ENCODE data around the gene MSRB1. TPM values are rescaled to one million over a fixed set of nuclear protein-coding genes. Genes with fewer than 3 reads are reported as not detected.

Gene MSRB1
- total RNA-seq, 2 donors from 2014 or later, result 21.2 to 37.6 TPM

DNA sequence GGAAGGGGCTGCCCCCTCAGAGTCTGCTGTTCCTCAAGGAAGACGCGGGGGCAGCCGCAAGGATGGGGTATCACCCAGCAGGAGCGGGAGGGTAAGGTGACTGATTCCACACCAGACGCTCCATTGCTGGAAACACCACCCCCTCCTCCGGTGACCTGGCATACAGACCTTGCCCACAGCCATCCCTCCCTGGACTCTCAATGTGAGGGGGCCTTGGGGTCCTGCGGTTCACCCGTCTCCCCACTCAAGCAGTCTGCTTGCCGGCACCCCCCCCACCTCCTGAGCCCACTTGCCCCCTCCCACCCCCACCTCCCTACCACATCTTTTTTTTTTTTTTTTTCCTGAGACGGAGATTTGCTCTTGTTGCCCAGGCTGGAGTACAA lies 12.7 kb downstream of the MSRB1 start:
- TF ChIP-seq, protein P1, sequence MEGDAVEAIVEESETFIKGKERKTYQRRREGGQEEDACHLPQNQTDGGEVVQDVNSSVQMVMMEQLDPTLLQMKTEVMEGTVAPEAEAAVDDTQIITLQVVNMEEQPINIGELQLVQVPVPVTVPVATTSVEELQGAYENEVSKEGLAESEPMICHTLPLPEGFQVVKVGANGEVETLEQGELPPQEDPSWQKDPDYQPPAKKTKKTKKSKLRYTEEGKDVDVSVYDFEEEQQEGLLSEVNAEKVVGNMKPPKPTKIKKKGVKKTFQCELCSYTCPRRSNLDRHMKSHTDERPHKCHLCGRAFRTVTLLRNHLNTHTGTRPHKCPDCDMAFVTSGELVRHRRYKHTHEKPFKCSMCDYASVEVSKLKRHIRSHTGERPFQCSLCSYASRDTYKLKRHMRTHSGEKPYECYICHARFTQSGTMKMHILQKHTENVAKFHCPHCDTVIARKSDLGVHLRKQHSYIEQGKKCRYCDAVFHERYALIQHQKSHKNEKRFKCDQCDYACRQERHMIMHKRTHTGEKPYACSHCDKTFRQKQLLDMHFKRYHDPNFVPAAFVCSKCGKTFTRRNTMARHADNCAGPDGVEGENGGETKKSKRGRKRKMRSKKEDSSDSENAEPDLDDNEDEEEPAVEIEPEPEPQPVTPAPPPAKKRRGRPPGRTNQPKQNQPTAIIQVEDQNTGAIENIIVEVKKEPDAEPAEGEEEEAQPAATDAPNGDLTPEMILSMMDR (IDR thresholded peaks at IDR 0.05), result no peak
- no peak for ATAC-seq (ENCODE audit: insufficient number of reproducible peaks, low FRiP score, low read depth)
- H3K27me3 ChIP-seq (replicated peaks; ENCODE audit: insufficient read depth), result no peaks in the 10 kb centered on the region
- H3K27ac ChIP-seq, result no peak overlapping the region
- no peak overlapping the region for H3K4me3 ChIP-seq
- peaks cover 0 to 11% of the 10 kb centered on the region in 2 donors for H3K4me1 ChIP-seq (ENCODE audit: control insufficient read depth in 1 of 2, low read depth in 2 of 2)
- no peaks in the 10 kb centered on the region for H3K36me3 ChIP-seq
- DNase-seq (ENCODE audit: low spot score), result no peak
- no peaks in the 10 kb centered on the region for H3K9me3 ChIP-seq

DNA sequence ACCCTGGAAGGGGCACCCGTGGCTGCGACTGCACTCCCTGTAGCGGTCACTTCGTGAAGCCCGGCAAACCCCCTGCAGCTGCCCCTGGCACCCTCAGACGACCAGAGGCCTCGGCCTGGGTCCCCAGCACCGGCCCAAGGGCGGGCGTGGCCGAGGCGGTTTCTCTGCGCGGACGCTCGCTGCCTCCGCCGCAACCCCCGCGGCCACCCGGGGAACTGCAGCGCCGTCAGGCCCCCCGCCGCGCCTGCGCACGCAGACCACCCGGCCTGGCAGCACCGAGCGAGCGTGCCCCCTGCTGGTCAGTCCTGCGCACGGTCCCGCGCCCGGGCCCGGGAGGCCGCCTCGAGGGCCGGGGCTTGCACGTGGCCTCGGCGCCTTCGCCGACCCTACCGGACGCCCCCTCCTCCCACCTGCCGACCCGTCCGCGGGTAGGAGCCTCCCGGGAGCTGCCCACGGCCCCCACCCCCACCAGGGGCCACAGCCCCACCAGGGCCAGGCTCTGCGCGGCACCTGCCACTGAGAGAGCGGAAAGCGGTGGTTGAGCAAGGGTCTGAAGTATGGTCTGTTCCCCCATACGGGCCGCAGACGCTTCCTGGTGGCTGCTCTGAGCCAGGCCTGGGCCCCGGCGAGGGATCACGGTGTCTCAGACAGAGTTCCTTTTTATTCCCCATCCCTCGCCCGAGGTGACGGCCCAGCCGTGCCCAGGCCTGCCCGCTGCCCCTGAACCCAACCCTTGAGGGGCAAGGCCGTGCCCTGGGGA lies 13.2 kb downstream of the MSRB1 start:
- Histone ChIP-seq H3K9me3 (no peaks in the 10 kb centered on the region), H3K27me3 (replicated peaks; ENCODE audit: insufficient read depth) (no peaks in the 10 kb centered on the region), H3K4me3 (peak overlapping the region; percentile 73), H3K27ac (no peak overlapping the region), H3K36me3 (no peaks in the 10 kb centered on the region), H3K4me1 (ENCODE audit: control insufficient read depth in 1 of 2, low read depth in 2 of 2) (peaks cover 0 to 11% of the 10 kb centered on the region in 2 donors)
- peak; percentile 72 for ATAC-seq (ENCODE audit: insufficient number of reproducible peaks, low FRiP score, low read depth)
- TF ChIP-seq, protein P1 (IDR thresholded peaks at IDR 0.05), result peak; percentile 98
- peak; percentile 40 for DNase-seq (ENCODE audit: low spot score)

DNA sequence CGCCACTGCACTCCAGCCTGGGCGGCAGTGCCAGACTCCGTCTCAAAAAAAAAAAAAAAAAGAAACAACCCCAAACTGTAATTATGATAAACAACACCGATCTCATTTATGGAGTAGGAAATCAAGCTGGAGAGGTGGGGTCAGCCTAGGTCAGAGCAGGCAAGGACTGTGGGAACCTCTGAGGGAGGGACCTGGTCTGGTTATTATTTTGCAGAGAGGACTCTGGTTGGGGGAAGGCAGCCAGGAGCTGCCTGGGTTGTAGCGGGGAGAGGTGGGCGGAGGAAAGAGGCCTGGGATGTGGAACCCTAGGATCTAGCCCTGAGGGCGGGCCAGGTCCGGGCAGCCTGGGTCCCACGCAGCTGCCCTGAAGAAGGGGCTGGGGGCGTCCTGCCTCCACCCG lies 13.9 kb downstream of the MSRB1 start:
- Histone ChIP-seq H3K4me3 (peak overlapping the region; percentile 73), H3K4me1 (ENCODE audit: control insufficient read depth in 1 of 2, low read depth in 2 of 2) (peaks cover 0 to 11% of the 10 kb centered on the region in 2 donors), H3K27ac (no peak overlapping the region), H3K9me3 (no peaks in the 10 kb centered on the region), H3K27me3 (replicated peaks; ENCODE audit: insufficient read depth) (no peaks in the 10 kb centered on the region), H3K36me3 (no peaks in the 10 kb centered on the region)
- DNase-seq (ENCODE audit: low spot score), result no peak
- ATAC-seq (ENCODE audit: insufficient number of reproducible peaks, low FRiP score, low read depth), result no peak
- TF ChIP-seq, protein P1 (IDR thresholded peaks at IDR 0.05), result no peak

DNA sequence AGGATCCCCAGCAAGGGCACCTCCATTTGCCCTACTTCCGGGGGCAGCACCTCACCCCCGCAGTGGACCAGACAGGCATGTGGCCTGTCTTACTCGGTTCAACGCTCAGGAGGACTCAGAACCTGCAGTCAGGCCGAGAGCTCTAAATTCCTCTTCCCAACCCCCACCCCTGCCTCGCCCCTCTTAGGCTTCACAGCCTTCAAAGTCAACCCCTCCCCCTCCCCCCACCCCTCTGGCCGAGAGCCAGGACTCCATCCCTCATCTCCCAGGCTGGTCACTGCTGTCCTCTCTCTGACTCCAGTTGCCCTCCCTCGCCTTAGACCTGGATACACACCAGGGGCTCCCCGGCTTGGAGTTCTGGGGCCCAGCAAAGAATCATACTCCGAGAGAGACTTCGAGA lies 16.7 kb downstream of the MSRB1 start:
- no peaks in the 10 kb centered on the region for H3K9me3 ChIP-seq
- ATAC-seq (ENCODE audit: insufficient number of reproducible peaks, low FRiP score, low read depth), result no peak
- H3K27ac ChIP-seq, result no peak overlapping the region
- peaks cover 0 to 11% of the 10 kb centered on the region in 2 donors for H3K4me1 ChIP-seq (ENCODE audit: control insufficient read depth in 1 of 2, low read depth in 2 of 2)
- DNase-seq (ENCODE audit: low spot score), result no peak
- H3K36me3 ChIP-seq, result no peaks in the 10 kb centered on the region
- TF ChIP-seq, protein P1 (IDR thresholded peaks at IDR 0.05), result no peak
- H3K4me3 ChIP-seq, result no peak overlapping the region
- peaks cover 11% of the 10 kb centered on the region for H3K27me3 ChIP-seq (replicated peaks; ENCODE audit: insufficient read depth)

DNA sequence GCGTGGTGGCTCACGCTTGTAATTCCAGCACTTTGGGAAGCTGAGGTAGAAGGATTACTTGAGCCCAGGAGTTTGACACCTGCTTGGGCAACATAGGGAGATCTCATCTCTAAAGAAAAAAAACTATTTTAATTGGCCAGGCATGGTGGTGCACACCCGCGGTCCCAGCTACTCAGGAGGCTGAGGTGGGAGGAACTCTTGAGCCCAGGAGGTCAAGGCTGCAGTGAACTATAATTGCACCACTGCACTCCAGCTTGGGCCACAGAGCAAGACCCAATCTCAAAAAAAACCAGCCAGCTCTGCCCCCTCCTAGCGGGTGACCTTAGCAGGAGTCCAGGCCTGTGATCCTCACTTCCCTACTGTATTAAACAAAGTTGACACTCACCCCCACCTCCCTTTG lies 18.9 kb downstream of the MSRB1 start:
- Histone ChIP-seq H3K9me3 (no peaks in the 10 kb centered on the region), H3K27ac (no peak overlapping the region), H3K27me3 (replicated peaks; ENCODE audit: insufficient read depth) (peaks cover 21% of the 10 kb centered on the region), H3K4me3 (no peak overlapping the region), H3K4me1 (ENCODE audit: control insufficient read depth in 1 of 2, low read depth in 2 of 2) (peaks cover 0 to 5% of the 10 kb centered on the region in 2 donors), H3K36me3 (no peaks in the 10 kb centered on the region)
- ATAC-seq (ENCODE audit: insufficient number of reproducible peaks, low FRiP score, low read depth) (no peak), DNase-seq (ENCODE audit: low spot score) (no peak)
- TF ChIP-seq, protein P1 (IDR thresholded peaks at IDR 0.05), result no peak
